SK-N-SH (cell line): Measurements from ENCODE around the gene P2RY8. TPM values are rescaled to one million over a fixed set of nuclear protein-coding genes. Genes with fewer than 3 reads are reported as not detected.

Experiments used
- CTCF ChIA-PET: fragments of 300-600, 350-600 bp; formaldehyde crosslinking; extraction: SDS; loops from one replicate; lab custom pipeline; 2021; lab: Yijun Ruan, JAX
- POLR2A ChIA-PET: fragments of 350-600 bp; sonication (Branson Sonifier 250); formaldehyde crosslinking; extraction: SDS; loops from one replicate; lab custom pipeline; 2020; ENCODE audit warnings: antibody characterized with exemption, inconsistent platforms; lab: Yijun Ruan, JAX
- DNase-seq: peaks from one replicate; pipeline ENCODE4 v3.0.0; 2012
- H2AFZ ChIP-seq: fragments of 200-600 bp; sonication (generic); 2 replicates; pipeline ENCODE4 v1.8.1; 2016; ENCODE audit warnings: antibody characterized with exemption, mild to moderate bottlenecking, low read depth
- H3F3A ChIP-seq: fragments of 200-600 bp; sonication (generic); replicated peaks from 2 replicates; pipeline ENCODE3; 2016; ENCODE audit warnings: antibody characterized with exemption, mild to moderate bottlenecking; ENCODE audit not compliant: insufficient read depth
- H3K27ac ChIP-seq, 2 experiments: fragments of 200-500 bp in 1 of 2; fragments of 200-600 bp in 1 of 2; sonication (Bioruptor generic) in 1 of 2; sonication (generic), shearing (Covaris generic) in 1 of 2; 2 replicates each; pipeline versions ENCODE4 v1.5.1 to v1.6.1; 2014 to 2016; ENCODE audit warnings: low read depth in 2 of 2, inconsistent platforms in 1 of 2, low read length in 1 of 2, mild to moderate bottlenecking in 1 of 2, mixed read lengths in 1 of 2
- H3K27me3 ChIP-seq: fragments of 200-600 bp; sonication (generic), shearing (Covaris generic); 2 replicates; pipeline ENCODE4 v1.6.1; 2016; ENCODE audit warnings: mixed run types; ENCODE audit not compliant: insufficient read depth
- H3K36me3 ChIP-seq, 2 experiments: fragments of 200-500 bp in 1 of 2; fragments of 200-600 bp in 1 of 2; sonication (Bioruptor generic) in 1 of 2; sonication (generic) in 1 of 2; replicated peaks in 1 of 2; 2 replicates each; pipeline versions ENCODE3 to v1.5.1; 2014 to 2016; ENCODE audit warnings: low read length in 1 of 2, mild to moderate bottlenecking in 1 of 2; ENCODE audit not compliant: insufficient read depth in 2 of 2, control insufficient read depth in 1 of 2
- H3K4me1 ChIP-seq, 2 experiments: fragments of 200-500 bp in 1 of 2; fragments of 200-600 bp in 1 of 2; sonication (Bioruptor generic) in 1 of 2; sonication (generic), shearing (Covaris generic) in 1 of 2; 2 replicates each; pipeline versions ENCODE4 v1.5.1 to v1.6.1; 2014 to 2016; ENCODE audit warnings: low read depth in 1 of 2, low read length in 1 of 2, mixed run types in 1 of 2; ENCODE audit not compliant: insufficient read depth in 2 of 2, control insufficient read depth in 1 of 2
- H3K4me2 ChIP-seq: fragments of 200-600 bp; sonication (generic), shearing (Covaris generic); 2 replicates; pipeline ENCODE4 v1.6.1; 2017; ENCODE audit warnings: mixed run types
- H3K4me3 ChIP-seq, 2 experiments: fragments of 200-500 bp in 1 of 2; fragments of 200-600 bp in 1 of 2; sonication (Bioruptor generic) in 1 of 2; sonication (generic), shearing (Covaris generic) in 1 of 2; 2 replicates each; pipeline versions ENCODE4 v1.5.1 to v1.8.1; 2014 to 2016; ENCODE audit warnings: low read depth in 2 of 2, inconsistent platforms in 1 of 2, low read length in 1 of 2, mild to moderate bottlenecking in 1 of 2, mixed read lengths in 1 of 2, moderate library complexity in 1 of 2
- H3K79me2 ChIP-seq: fragments of 200-600 bp; sonication (generic); 2 replicates; pipeline ENCODE4 v1.8.1; 2017; ENCODE audit warnings: mild to moderate bottlenecking; ENCODE audit not compliant: insufficient read depth
- H3K9ac ChIP-seq: fragments of 200-600 bp; sonication (generic); 2 replicates; pipeline ENCODE4 v1.6.1; 2017; ENCODE audit warnings: mixed run types
- H3K9me2 ChIP-seq: fragments of 200-600 bp; sonication (generic); 2 replicates; pipeline ENCODE4 v1.6.1; 2017; ENCODE audit warnings: mixed run types
- H3K9me3 ChIP-seq: fragments of 200-600 bp; sonication (generic); 2 replicates; pipeline ENCODE4 v1.6.1; 2017; ENCODE audit warnings: mixed run types, mild to moderate bottlenecking, moderate library complexity
- H4K20me1 ChIP-seq: fragments of 200-600 bp; sonication (generic); 2 replicates; pipeline ENCODE4 v1.6.1; 2017; ENCODE audit warnings: mild to moderate bottlenecking, mixed run types; ENCODE audit not compliant: insufficient read depth
- EP300 ChIP-seq, 2 experiments: IDR thresholded peaks; 2 replicates each; pipeline versions ENCODE4 v1.4.0 to v1.6.1; 2012; ENCODE audit warnings: borderline replicate concordance in 1 of 2, low read depth in 1 of 2, low read length in 1 of 2
- FOXM1 ChIP-seq: IDR thresholded peaks from 2 replicates; pipeline ENCODE4 v1.4.0; 2012; ENCODE audit warnings: low read depth, mild to moderate bottlenecking
- MAX ChIP-seq: IDR thresholded peaks from 2 replicates; pipeline ENCODE4 v1.4.0; 2012; ENCODE audit warnings: low read depth
- NFIC ChIP-seq: IDR thresholded peaks from 2 replicates; pipeline ENCODE4 v1.4.0; 2012; ENCODE audit warnings: borderline replicate concordance
- NRF1 ChIP-seq: IDR thresholded peaks from 2 replicates; pipeline ENCODE4 v1.6.1; 2012; ENCODE audit warnings: low read depth, mild to moderate bottlenecking, low read length
- PBX3 ChIP-seq: IDR thresholded peaks from 2 replicates; pipeline ENCODE4; 2012
- POLR2AphosphoS5 ChIP-seq: IDR thresholded peaks from 2 replicates; pipeline ENCODE4 v1.6.1; 2012; ENCODE audit warnings: low read depth, low read length
- SIN3A ChIP-seq: IDR thresholded peaks from 2 replicates; pipeline ENCODE4 v1.6.1; 2012; ENCODE audit warnings: low read depth, mild to moderate bottlenecking, low read length, moderate library complexity, borderline replicate concordance
- TCF12 ChIP-seq: IDR thresholded peaks from 2 replicates; pipeline ENCODE4 v1.4.0; 2012
- TEAD4 ChIP-seq: IDR thresholded peaks from 2 replicates; pipeline ENCODE4 v1.4.0; 2012; ENCODE audit warnings: mild to moderate bottlenecking, borderline replicate concordance; ENCODE audit not compliant: insufficient read depth
- WGBS: methylation state at CpG from one replicate; pipeline ENCODE4 v1.1.6; 2017; ENCODE audit warnings: low lambda C conversion rate; 5-methylcytosine and 5-hydroxymethylcytosine counted together
- polyA plus RNA-seq, 3 experiments: library from polyadenylated mRNA; depleted of rRNA; stranded (reverse); fragments of >200 nt; gene quantifications; 2 replicates each; pipeline ENCODE4 v1.2.3, GENCODE V29; 2012
- TF ChIP-seq, protein P1 (sequence below): IDR thresholded peaks from 2 replicates; pipeline ENCODE4 v1.4.0; 2012; ENCODE audit warnings: low read depth, borderline replicate concordance
- TF ChIP-seq, protein P2 (sequence below): fragments of 150-350 bp; IDR thresholded peaks from 2 replicates; pipeline ENCODE4 v1.6.1; 2016; ENCODE audit warnings: mild to moderate bottlenecking, low read depth, low read length

The P2RY8 gene
- polyA plus RNA-seq, 1 of the 3 experiments (the other 2 are of a cell fraction): 0.08 TPM

GRCh38 chrX:1434871-1435240 lies 102.1 kb downstream of the P2RY8 start (continued):
- TF ChIP-seq, protein P1, sequence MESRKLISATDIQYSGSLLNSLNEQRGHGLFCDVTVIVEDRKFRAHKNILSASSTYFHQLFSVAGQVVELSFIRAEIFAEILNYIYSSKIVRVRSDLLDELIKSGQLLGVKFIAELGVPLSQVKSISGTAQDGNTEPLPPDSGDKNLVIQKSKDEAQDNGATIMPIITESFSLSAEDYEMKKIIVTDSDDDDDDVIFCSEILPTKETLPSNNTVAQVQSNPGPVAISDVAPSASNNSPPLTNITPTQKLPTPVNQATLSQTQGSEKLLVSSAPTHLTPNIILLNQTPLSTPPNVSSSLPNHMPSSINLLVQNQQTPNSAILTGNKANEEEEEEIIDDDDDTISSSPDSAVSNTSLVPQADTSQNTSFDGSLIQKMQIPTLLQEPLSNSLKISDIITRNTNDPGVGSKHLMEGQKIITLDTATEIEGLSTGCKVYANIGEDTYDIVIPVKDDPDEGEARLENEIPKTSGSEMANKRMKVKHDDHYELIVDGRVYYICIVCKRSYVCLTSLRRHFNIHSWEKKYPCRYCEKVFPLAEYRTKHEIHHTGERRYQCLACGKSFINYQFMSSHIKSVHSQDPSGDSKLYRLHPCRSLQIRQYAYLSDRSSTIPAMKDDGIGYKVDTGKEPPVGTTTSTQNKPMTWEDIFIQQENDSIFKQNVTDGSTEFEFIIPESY: no peak
- TF ChIP-seq NFIC (no peak), MAX (no peak), NRF1 (no peak), SIN3A (no peak), EP300 (IDR thresholded peaks at IDR 0.05; ENCODE audit: borderline replicate concordance in 1 of 2, low read depth in 1 of 2, low read length in 1 of 2) (no peak), FOXM1 (no peak), TEAD4 (no peak), PBX3 (no peak)
- TF ChIP-seq, all 33 proteins: peak for 0

DNA sequence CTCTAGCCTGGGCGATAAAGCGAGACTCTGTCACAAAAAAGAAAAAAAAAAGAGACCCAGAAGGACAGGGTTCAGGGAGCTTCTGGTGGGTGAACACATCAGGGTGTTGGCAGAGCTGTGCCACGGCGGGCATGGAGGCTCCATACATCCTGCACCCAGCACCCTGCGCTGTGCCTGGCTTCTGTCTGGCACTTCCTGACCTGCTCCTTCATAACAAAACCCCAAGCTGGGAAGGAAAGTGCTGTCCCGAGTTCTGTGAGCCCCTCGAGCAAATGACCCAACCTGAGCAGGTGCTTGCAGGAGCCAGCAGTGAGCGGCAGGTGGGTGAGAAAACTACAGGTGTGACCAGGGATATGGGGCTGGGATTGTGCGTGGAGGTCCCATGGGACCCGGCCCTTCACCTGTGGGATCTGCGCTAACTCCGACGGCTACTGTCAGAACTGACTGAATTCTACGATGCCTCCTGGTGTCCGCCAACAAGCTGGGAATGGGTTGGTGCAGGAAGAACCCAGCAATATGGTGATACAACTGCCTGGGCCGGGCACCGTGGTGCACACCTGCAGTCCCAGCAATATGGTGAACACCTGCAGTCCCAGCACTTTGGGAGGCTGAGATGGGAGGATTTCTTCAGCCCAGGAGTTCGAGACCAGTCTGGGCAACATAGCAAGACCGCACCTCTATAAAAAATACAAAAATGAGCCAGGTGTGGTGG lies 103.2 kb downstream of the P2RY8 start:
- no peak overlapping the region for H3K4me3 ChIP-seq
- H3K27me3 ChIP-seq: no peaks in the 10 kb centered on the region
- H4K20me1 ChIP-seq: no peaks in the 10 kb centered on the region
- ChIA-PET POLR2A (no interaction called here), CTCF (no interaction called here)
- no peak overlapping the region for H3K9ac ChIP-seq
- DNase-seq: no peak
- no peaks in the 10 kb centered on the region for H3F3A ChIP-seq
- no peak overlapping the region for H3K4me2 ChIP-seq
- H3K27ac ChIP-seq: no peak overlapping the region
- 94% methylated on average over 15 of the region's 19 CpGs for WGBS
- no peak overlapping the region for H2AFZ ChIP-seq
- H3K36me3 ChIP-seq: peaks cover 3 to 4% of the 10 kb centered on the region in 2 experiments
- no peaks in the 10 kb centered on the region for H3K9me3 ChIP-seq
- no peaks in the 10 kb centered on the region for H3K79me2 ChIP-seq
- no peaks in the 10 kb centered on the region for H3K9me2 ChIP-seq
- TF ChIP-seq, protein P2, sequence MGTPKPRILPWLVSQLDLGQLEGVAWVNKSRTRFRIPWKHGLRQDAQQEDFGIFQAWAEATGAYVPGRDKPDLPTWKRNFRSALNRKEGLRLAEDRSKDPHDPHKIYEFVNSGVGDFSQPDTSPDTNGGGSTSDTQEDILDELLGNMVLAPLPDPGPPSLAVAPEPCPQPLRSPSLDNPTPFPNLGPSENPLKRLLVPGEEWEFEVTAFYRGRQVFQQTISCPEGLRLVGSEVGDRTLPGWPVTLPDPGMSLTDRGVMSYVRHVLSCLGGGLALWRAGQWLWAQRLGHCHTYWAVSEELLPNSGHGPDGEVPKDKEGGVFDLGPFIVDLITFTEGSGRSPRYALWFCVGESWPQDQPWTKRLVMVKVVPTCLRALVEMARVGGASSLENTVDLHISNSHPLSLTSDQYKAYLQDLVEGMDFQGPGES: no peak
- no peak for TF ChIP-seq POLR2AphosphoS5
- TF ChIP-seq EP300 (IDR thresholded peaks at IDR 0.05; ENCODE audit: borderline replicate concordance in 1 of 2, low read depth in 1 of 2, low read length in 1 of 2): no peak
- TF ChIP-seq TCF12: no peak
- no peaks in the 10 kb centered on the region for H3K4me1 ChIP-seq
